ACHN (cell line): Measurements from ENCODE around the gene CCDC61.

Experiments used
- DNase-seq: peaks from one replicate; pipeline ENCODE4 v3.0.0-alpha.2; 2015
- in situ Hi-C: cut with HindIII; loops from 2 replicates; pipeline ENCODE4 v1.10.0; 2017; ENCODE audit warnings: low sequenced_read_pairs, low pct_ligation_motif_present, low pct_unique_long_range_greater_than_20kb

CCDC61 gene, protein sequence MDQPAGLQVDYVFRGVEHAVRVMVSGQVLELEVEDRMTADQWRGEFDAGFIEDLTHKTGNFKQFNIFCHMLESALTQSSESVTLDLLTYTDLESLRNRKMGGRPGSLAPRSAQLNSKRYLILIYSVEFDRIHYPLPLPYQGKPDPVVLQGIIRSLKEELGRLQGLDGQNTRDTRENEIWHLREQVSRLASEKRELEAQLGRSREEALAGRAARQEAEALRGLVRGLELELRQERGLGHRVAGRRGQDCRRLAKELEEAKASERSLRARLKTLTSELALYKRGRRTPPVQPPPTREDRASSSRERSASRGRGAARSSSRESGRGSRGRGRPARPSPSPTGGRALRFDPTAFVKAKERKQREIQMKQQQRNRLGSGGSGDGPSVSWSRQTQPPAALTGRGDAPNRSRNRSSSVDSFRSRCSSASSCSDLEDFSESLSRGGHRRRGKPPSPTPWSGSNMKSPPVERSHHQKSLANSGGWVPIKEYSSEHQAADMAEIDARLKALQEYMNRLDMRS

DNA sequence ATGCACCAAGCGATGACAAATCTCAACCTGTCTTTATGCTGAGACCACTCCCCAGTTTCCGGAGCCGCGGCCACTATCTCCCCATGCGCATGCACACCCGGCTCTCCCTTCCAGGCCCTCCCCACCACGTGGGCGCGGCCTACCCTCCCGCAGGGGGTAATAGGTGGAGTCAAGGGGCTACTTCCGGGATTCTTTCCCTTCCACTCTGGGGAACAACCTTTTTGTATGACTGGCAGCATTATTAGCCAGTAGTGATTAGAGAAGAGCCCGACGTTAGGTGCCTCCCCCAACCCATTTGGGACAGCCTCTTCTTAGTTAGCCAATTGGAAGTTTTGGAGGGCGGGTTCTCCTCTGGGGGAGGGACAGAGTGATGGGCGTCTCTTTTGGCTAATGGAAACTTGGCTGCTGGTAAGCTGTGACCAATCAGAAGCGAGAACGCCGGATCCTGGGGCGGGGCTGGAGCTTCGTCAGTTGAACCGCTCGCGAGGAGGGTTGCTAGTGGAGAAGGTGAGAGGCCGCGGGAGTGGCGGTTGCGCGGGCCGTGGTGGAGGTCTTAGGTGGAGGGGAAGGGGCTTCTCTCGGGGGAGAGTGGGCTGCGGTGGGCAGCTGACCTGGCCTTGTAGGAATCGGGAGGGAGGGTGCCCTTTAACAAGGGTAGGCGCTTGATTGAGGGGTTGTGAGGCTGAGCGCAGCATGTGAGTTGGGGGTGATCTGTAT is at the start of gene CCDC61:
Gene CCDC61 (plus strand): TSS at position 470 of the 717 bp plus-strand sequence. CDS start 7,552 bp downstream, outside the sequence.
- in situ Hi-C loops, result no loop called here
- peak; percentile 99 for DNase-seq

DNA sequence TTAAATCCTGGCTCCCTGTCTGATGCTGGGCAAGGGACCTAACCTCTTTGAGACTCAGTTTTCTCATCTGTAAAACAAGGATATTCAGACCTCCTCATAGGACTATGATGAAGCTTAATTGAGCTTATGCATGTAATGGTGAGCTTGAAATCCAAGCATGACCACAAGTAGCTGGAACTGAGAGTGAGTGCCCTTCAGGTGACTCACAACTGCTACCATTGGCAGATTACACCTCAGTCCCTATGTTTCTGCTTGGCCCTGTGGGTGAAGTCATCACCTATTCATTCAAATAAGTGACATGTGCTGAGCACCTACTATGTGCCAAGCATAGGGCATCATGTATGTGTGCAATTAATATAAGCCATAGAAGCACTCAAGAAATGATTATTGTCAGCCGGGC is 47.3 kb upstream of the CCDC61 start:
- in situ Hi-C loops, result no loop called here
- peak; percentile 3 for DNase-seq

DNA sequence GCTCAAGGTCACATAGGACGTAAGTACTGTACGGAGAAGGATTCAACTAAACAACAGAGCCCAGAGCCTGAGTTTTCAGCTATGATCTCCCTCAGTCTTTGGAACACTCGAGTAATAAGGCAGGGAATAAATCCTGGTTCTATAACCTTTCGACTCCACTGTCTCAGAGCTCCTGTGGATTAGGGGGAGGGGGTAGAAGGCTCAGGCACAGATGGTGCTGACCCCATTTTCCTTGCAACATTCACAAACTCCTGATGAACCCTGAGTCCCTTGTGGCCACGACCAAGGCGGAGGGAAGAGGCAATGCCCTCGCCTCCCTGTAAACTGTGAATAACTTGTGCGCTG is 43.0 kb upstream of the CCDC61 start:
- in situ Hi-C loops, result no loop called here
- DNase-seq, result no peak

DNA sequence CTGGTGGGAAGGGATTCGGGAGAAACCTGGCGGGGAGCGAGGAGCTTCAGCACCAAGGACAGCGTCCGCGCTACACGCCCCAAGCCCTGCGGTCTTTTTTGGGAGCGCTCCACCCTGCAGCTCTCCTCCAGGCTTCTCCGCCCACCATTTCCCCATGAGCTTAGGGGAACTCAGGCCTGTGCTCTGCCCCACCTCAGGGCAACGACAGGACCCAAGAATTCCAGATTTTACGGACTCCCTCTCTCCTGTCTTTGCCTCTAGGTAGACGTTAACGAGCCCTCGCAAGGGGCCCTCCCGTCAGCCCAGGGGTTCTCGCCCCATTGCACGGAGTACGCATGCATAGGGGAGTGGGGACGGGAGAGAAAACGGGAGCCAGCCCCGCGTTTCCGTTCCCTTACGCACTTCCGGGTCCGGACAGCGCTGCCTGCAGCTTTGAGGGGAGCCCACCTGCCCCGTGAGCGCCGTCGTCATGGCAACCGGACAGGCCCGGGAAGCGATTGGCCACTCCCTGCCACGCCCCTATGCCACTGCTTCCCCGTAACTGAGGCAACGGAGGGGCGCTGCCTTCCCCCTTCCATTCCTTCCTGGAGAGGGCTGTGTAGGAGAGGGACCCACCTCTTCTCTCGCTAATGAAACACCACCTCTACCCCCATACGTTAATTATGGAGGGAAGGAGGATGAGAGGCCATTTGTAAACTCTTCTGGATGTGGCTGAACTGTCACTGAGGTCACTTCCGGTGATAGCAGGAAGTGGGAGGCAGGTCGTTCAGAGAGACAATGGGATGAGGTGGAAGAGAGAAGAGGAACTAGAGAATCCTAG is 42.4 kb upstream of the CCDC61 start:
- DNase-seq, result peak; percentile 56

DNA sequence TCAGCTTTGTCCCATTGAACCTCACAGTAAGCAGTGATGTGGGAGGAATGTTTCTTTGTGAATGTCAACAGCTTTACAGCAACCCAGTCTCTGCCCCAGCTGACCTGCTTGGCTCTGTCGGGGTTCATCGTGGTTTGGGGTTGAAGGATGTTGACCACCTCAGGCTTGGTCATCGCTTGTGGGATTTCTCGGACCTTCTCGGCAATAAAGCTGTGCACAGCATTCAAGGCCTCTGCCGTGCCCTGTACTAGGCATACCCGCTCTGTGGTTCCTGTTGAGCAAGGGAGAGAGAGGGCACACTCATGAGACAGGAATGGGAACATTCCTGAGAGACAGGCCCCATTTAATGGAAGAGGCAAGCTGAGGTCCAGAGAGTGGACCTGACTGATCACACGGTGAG is 41.6 kb upstream of the CCDC61 start:
- DNase-seq, result no peak
- in situ Hi-C loops, result no loop called here

More for the DNA sequence above, 42.4 kb upstream of the CCDC61 start:
- in situ Hi-C loops, result no loop called here

DNA sequence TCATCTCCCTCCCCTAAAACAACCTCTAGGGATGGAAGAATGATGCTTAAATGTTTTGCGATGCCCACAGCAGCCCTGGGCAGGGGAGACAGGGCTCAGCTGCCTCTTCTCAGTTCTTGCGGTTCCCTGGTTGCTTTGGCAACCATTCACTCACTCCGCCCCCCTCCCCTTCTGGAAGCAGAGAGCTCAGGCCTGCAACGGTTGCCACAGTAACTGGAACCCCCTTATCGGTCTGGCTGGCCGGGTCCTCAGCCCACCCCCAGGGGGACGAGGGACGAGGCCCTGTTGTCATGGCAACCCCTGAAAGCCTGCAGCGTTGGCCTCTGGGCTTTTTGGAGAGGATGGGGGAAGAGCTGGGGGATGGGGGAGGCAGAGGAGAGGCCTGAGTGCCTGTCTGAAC is 41.1 kb upstream of the CCDC61 start:
- in situ Hi-C loops, result no loop called here
- no peak for DNase-seq

DNA sequence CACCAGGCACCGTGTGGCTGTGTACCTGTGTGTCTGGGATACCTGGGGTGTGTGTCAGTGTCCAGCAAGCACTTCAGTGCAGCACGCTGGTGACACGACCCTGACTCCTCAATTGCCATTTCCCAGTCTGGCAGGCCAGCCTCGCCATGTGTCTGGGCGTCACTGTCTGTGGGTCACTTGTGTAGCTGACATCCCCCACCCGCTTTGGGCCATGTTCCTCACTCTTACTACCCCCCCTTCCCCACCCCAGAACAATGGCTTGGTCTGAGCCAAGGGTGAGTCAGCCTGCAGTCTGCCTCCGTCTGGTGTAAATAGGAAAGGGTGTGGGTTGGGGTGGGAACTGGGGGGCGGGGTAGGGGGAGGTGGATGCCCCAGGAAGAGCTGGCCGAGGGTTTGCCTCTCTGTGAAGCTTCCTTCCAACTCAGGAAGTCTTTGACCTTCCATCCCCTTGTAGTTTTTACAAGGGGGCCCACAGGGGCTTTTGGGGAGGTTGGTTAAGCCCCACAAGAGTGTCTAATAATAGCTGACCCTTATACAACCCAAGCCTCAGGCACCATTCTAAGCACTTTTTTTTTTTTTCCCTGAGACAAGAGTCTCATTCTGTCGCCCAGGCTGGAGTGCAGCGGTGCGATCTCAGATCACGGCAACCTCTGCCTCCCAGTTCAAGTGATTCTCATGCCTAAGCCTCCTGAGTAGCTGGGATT is 39.2 kb upstream of the CCDC61 start:
- no peak for DNase-seq

DNA sequence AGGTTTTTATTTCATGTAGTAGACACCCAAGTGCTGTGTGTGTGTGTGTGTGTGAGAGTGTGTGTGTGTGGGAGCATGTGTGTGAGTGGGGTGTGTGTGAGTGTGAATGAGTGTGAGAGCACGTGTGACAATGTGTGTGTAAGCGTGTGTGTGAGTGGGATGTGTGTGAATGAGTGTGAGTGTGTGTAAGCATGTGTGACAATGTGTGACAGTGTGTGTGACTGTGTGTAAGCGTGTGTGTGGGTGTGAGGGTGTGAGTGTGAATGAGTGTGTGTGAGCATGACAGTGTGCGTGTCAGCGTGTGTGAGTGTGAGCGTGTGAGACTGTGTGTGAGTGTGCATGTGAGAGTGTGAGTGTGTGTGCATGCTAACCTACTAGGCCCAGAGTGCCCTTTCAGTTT is 36.9 kb upstream of the CCDC61 start:
- in situ Hi-C loops, result no loop called here
- DNase-seq, result no peak

More for the DNA sequence above, 39.2 kb upstream of the CCDC61 start:
- in situ Hi-C loops, result no loop called here

DNA sequence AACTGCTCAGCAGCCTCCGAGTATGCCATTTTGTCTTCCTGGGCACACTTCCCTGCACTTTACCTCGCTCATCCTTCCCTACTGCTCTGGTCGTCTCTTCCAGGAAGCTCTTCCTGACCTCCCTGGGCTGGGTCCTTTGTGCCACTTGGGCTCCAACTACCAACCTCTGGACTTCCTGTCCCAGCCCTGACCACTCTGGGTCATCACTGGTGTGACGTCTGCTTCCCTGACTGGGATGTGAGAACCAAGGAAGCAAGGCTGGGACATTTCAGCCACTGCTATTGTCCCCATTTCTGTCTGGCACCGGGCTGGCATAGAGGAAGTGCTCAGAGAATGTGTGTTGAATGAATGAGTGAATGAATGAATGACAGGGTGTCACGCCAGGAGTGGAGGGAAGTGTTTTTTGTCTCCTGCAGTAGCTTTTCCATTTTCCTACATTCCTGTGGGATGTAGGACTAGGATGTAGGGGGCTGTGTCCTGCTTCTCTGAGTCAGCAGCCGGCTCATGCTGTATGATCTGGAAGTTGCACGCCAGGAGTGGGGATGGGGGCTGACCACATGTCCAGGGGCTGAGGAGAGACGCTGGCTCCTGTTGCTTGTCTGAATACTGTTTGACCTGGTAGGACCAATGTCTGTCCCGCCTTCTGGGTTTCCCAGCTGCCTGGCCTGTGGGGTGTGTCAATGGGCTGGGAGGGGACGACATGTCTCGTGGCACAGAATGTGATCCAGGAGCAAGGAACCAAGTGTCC is 36.3 kb upstream of the CCDC61 start:
- in situ Hi-C loops, result no loop called here
- no peak for DNase-seq

DNA sequence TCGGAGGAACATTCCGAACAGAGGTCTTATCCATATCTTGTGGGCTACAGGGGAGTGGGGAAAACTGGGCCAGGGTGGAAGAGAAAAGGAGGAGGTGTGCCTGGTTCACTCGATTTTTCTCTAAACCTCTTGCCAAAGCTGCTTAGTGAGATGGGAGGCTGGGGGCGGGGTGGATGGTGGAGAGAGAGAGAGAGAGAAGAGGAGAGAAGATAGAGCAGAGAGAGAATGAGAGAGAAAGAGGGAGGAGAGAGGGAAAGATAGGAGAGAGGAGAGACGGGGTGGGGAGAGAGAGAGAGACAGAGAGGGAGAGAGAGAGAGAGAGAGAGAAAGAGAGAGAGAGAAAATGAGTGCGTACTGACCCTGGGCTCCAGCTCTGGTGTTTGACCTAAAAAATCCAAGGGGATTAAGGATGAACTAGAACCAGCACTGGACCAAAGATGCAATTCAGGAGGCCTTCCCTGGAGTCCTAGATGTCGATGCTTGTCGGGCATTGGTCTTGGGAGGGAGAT is 35.7 kb upstream of the CCDC61 start:
- in situ Hi-C loops, result no loop called here
- no peak for DNase-seq

DNA sequence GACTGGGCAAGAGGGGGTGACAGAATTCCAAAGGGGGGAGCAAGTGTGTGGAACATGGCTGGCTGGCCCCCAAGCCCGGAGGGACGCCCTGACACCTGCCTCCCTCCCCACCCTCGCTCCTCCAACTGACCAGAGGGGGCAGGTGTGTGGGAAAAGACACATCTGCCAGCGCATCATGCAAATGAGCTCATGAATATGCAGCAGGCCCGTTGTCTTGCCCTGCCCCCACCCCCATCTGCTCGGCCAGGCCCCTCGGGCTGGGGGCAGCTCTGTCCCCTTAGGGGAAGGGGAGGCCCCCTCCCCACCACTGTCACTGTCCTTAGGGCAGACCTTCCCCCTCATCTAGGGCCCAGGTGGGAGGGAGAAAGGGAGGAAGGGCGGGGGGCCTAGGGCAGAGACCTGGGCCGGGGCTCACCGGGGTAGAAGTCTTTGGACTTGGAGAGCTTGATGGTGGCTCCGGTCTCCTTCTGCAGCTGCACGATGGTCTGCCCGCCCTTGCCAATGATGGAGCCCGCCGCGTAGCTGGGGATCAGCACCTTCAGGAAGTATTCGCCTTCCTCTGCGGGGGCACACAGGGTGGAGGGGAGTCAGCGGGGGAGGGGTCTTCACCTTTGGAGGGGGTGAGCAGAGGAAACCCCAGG is 34.6 kb upstream of the CCDC61 start:
- in situ Hi-C loops, result no loop called here
- no peak for DNase-seq

DNA sequence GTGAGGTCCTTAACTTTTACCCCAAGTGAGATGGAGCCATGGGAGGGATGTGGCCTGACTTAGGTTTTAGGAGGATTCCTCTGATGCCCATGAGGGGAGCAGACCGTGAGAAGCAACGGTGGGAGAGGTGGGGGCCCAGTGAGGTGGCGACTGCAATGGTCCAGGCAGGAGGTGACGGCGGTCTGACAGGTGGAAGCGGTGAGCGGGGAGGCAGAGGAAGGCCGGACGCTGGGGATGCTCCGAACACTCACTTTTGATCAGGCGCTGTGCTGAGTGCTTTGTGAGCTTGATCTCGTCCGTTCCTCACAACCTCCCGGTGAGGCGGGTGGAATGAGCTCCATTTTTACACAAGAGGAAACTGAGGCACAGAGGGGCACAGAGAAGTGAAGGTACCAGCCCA is 33.2 kb upstream of the CCDC61 start:
- in situ Hi-C loops, result no loop called here
- no peak for DNase-seq

DNA sequence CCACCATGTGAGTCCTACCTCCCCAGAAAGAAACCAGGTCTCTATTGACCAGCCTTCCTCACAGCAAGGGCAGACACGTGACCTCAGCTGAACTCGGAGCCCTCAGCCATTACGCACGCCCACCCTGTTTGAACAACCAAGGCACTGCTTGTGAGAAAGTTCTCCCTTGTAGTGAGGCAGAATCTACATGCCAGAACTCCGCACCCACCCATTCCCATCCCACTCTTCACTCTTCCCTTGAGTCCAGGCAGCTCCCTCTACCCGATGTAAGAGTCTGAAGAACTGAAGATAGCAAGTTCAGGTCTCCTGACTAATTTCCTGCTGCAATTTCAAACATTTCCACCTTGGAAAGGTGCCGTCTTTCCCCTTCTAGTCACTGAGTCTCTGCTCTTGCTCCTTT is 28.0 kb upstream of the CCDC61 start:
- in situ Hi-C loops, result no loop called here
- DNase-seq, result no peak

DNA sequence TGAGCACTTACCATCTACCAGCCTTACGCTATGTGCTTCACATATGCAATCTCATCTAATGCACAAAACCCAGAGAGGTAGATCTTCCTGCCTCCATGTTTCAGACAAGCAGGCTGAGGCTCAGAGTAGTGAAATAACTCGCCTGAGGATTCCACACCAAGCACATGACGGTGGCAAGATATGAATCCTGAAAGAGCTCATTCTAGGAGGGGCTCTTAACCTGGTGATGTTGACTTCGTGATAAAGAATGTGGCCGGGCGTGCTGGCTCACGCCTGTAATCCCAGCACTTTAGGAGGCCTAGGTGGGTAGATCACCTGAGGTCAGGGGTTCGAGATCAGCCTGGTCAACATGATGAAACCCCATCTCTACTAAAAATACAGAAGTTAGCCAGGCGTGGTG is 26.6 kb upstream of the CCDC61 start:
- in situ Hi-C loops, result no loop called here
- DNase-seq, result no peak

DNA sequence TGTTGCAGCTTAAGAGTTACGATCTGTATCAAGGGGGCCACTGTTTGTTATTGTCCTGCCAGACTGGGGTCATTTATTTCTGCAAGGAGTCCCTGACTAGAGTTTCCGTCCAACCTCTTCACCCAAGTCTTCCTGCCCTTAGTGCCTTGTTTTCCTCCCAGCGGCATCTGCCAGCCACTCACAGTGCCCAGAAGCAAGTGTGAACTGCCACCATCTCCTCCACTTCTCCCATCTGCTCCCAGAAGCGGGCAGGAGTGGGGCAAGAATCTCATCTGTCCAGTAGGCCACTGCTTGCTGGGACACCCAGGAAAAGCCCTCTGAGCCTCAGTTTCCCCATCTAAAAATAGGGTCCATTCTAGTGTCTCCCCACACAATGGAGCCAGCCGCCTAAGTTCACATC is 25.6 kb upstream of the CCDC61 start:
- DNase-seq, result no peak
- in situ Hi-C loops, result no loop called here

DNA sequence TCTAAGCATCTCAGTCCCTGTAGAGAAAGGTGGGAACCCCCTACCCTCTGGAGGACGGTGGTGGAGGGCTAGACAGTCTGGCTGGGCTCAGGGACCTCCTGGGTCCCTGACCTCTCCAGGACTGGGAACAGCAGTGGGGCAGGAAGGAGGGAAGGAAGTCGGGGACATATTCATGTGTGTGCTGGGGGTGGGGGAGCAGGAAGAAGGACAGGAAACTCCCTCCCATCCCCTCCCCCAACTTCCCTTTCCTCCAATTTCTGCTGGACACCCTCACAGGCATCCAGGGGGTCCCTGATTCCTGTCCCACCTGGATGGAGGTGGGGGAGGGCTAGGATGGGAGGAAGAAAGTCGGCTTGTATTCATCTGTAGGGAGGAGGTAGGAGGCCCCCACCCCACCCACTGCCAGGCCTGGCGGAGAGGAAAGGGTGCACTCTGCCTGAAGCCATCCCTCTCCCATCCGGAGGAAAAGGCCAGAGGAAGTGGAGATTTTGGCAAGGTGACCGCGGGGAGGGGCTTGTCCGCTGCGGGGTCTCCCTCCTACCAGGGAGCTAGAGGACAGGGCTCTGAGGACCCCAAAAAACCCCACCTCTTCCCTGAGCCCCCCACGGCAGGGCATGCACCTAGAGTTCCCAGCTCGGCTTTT is 23.9 kb upstream of the CCDC61 start:
- in situ Hi-C loops, result no loop called here
- DNase-seq, result no peak
